HepG2 (cell line): ENCODE results near the gene SIX3. TPM values are rescaled to one million over a fixed set of nuclear protein-coding genes. Genes with fewer than 3 reads are reported as not detected.

ENCODE experiments used
- ATAC-seq: fragments of 200-7000 bp; cut with Tn5 transposase; 3 replicates; pipeline ENCODE4 v1.9.1; 2020; ENCODE audit warnings: mild to moderate bottlenecking, moderate library complexity
- BruUV-seq: library from RNA; stranded (reverse); fragments of 400-500 nt; replicated peaks from 2 replicates; lab custom pipeline; 2021; lab: Mats Ljungman, UMichigan
- CTCF ChIA-PET: fragments of 300-600 bp; formaldehyde crosslinking; extraction: SDS; loops from one replicate; lab custom pipeline; 2021; ENCODE audit warnings: low total read pairs, inconsistent platforms, low intra/inter-chr PET ratio; lab: Yijun Ruan, JAX
- POLR2A ChIA-PET: fragments of 350-600 bp; sonication (Branson Sonifier 250); formaldehyde crosslinking; loops from one replicate; lab custom pipeline; 2020; ENCODE audit warnings: antibody characterized with exemption, inconsistent platforms; lab: Yijun Ruan, JAX
- DNase-seq: peaks from one replicate; pipeline ENCODE4 v3.0.0-alpha.2; 2015; ENCODE audit warnings: low spot score
- FAIRE-seq: peaks from 3 replicates; lab custom pipeline; 2011; peaks lifted over from hg19 to GRCh38; lab: Jason Lieb, UNC
- H2AFZ ChIP-seq: one replicate; pipeline ENCODE4 v1.6.1; 2011; ENCODE audit warnings: low read length, inconsistent platforms
- H3K27ac ChIP-seq: fragments of 300-600 bp; 3 replicates; pipeline ENCODE4 v1.8.0; 2011; ENCODE audit warnings: mixed run types, mild to moderate bottlenecking, mixed read lengths, low read length, inconsistent platforms; ENCODE audit not compliant: insufficient read depth; ENCODE audit errors: extremely low read length
- H3K27me3 ChIP-seq, 2 experiments: fragments of 200-600 bp in 1 of 2; 2 replicates in 1 of 2; 3 replicates in 1 of 2; pipeline versions ENCODE4 v1.6.0 to v1.8.0; 2011; ENCODE audit warnings: low read length in 2 of 2, mild to moderate bottlenecking in 2 of 2, moderate library complexity in 2 of 2, inconsistent platforms in 1 of 2; ENCODE audit not compliant: insufficient read depth in 2 of 2, control insufficient read depth in 1 of 2
- H3K36me3 ChIP-seq, 2 experiments: fragments of 200-600 bp in 1 of 2; replicated peaks in 1 of 2; 2 replicates in 1 of 2; 3 replicates in 1 of 2; pipeline versions ENCODE4 v1.5.1 to v1.8.0; 2011; ENCODE audit warnings: low read length in 2 of 2, inconsistent platforms in 1 of 2; ENCODE audit not compliant: insufficient read depth in 2 of 2, control insufficient read depth in 1 of 2
- H3K4me1 ChIP-seq: 2 replicates; pipeline ENCODE4 v1.5.1; 2012; ENCODE audit warnings: low read length, inconsistent platforms; ENCODE audit not compliant: insufficient read depth
- H3K4me2 ChIP-seq: 2 replicates; pipeline ENCODE4 v1.6.0; 2011; ENCODE audit warnings: low read depth, low read length, inconsistent platforms
- H3K4me3 ChIP-seq, 3 experiments: fragments of 200-600 bp in 1 of 3; sonication (generic), shearing (Covaris generic) in 1 of 3; replicated peaks in 1 of 3; 2 replicates each; pipeline ENCODE4 v1.5.1; 2011 to 2016; ENCODE audit warnings: low read length in 3 of 3, inconsistent platforms in 2 of 3, low read depth in 2 of 3, mild to moderate bottlenecking in 2 of 3, control low read depth in 1 of 3, mixed read lengths in 1 of 3; ENCODE audit not compliant: insufficient read depth in 1 of 3
- H3K79me2 ChIP-seq: one replicate; pipeline ENCODE4 v1.6.1; 2011; ENCODE audit warnings: low read length, inconsistent platforms; ENCODE audit not compliant: insufficient read depth
- H3K9ac ChIP-seq: 2 replicates; pipeline ENCODE4 v1.6.0; 2011; ENCODE audit warnings: mild to moderate bottlenecking, low read depth, low read length, inconsistent platforms; ENCODE audit not compliant: insufficient read depth
- H3K9me3 ChIP-seq: 2 replicates; pipeline ENCODE4 v1.5.1; 2012; ENCODE audit warnings: mild to moderate bottlenecking, low read length
- H4K20me1 ChIP-seq: 2 replicates; pipeline ENCODE4 v1.6.0; 2011; ENCODE audit warnings: inconsistent platforms, mild to moderate bottlenecking, low read length, moderate library complexity; ENCODE audit not compliant: insufficient read depth
- ETV5 ChIP-seq: IDR thresholded peaks from 2 replicates; pipeline ENCODE4 v1.6.1; 2018; ENCODE audit warnings: missing biosample characterization, missing genetic modification reagents, inconsistent platforms, borderline replicate concordance
- FOXO1 ChIP-seq: sonication (generic); formaldehyde crosslinking; IDR thresholded peaks from 2 replicates; pipeline ENCODE4 v1.4.0; 2020; ENCODE audit warnings: missing genetic modification reagents
- HDAC1 ChIP-seq: sonication (generic); formaldehyde crosslinking; IDR thresholded peaks from 2 replicates; pipeline ENCODE4 v1.5.1; 2020; ENCODE audit warnings: mild to moderate bottlenecking, missing genetic modification reagents
- IKZF1 ChIP-seq: fragments of 450-650 bp; IDR thresholded peaks from 2 replicates; pipeline ENCODE4 v1.7.1; 2016
- KDM2A ChIP-seq: sonication (generic); formaldehyde crosslinking; IDR thresholded peaks from 2 replicates; pipeline ENCODE4 v1.4.0; 2020; ENCODE audit warnings: low read depth, missing genetic modification reagents, borderline replicate concordance
- LCORL ChIP-seq, 2 experiments: fragments of 450-650 bp in 1 of 2; sonication (generic) in 1 of 2; formaldehyde crosslinking in 1 of 2; IDR thresholded peaks; 2 replicates each; pipeline versions ENCODE4 v1.5.0 to v1.6.1; 2017 to 2020; ENCODE audit warnings: antibody characterized with exemption in 1 of 2, missing genetic modification reagents in 1 of 2
- NONO ChIP-seq, 2 experiments: fragments of 450-650 bp in 1 of 2; sonication (generic) in 1 of 2; formaldehyde crosslinking in 1 of 2; IDR thresholded peaks in 1 of 2; conservative IDR thresholded peaks in 1 of 2; 2 replicates each; pipeline versions ENCODE4 v1.6.1 to v1.8.0; 2017 to 2022; ENCODE audit warnings: mild to moderate bottlenecking in 1 of 2, missing genetic modification reagents in 1 of 2, moderate library complexity in 1 of 2
- SALL1 ChIP-seq: sonication (generic); formaldehyde crosslinking; IDR thresholded peaks from 2 replicates; pipeline ENCODE4 v1.8.0; 2022; ENCODE audit warnings: mild to moderate bottlenecking, missing genetic modification reagents
- ZBTB7B ChIP-seq: sonication (generic); formaldehyde crosslinking; IDR thresholded peaks from 2 replicates; pipeline ENCODE4 v1.4.0; 2020; ENCODE audit warnings: missing genetic modification reagents
- ZNF235 ChIP-seq: sonication (generic); formaldehyde crosslinking; IDR thresholded peaks from 2 replicates; pipeline ENCODE4 v1.8.1; 2023; ENCODE audit warnings: mild to moderate bottlenecking, missing genetic modification reagents, borderline replicate concordance
- ZNF674 ChIP-seq: sonication (generic); formaldehyde crosslinking; IDR thresholded peaks from 2 replicates; pipeline ENCODE4 v1.5.0; 2020; ENCODE audit warnings: low read depth, mild to moderate bottlenecking, missing genetic modification reagents
- WGBS: methylation state at CpG from one replicate; pipeline ENCODE4 v1.1.6; 2017; ENCODE audit warnings: low lambda C conversion rate; 5-methylcytosine and 5-hydroxymethylcytosine counted together
- in situ Hi-C: cut with HindIII; loops from 2 replicates; pipeline ENCODE4 v1.10.0; 2017; ENCODE audit warnings: low pct_unique_long_range_greater_than_20kb; ENCODE audit not compliant: extremely low pct_ligation_motif_present
- intact Hi-C: fragments of 100-400 bp; cut with micrococcal nuclease; formaldehyde crosslinking; loops from one replicate; pipeline ENCODE4 v1.10.0; 2022; ENCODE audit not compliant: unreplicated experiment
- polyA plus RNA-seq, 8 experiments: library from polyadenylated mRNA; depleted of rRNA in 3 of 8; stranded (reverse) in 7 of 8; unstranded in 1 of 8; fragments of >200 nt; fragmentation: Illumina TruSeq in 4 of 8; extraction: Trizol in 4 of 8; gene quantifications; 2 replicates each; pipeline versions ENCODE4 v1.2.1 to v1.2.3, GENCODE V29; 2011 to 2016; ENCODE audit warnings: low read depth in 4 of 8, missing spikeins in 1 of 8, mixed read lengths in 1 of 8; ENCODE audit not compliant: insufficient read depth in 1 of 8
- total RNA-seq, 5 experiments: library from RNA; depleted of rRNA; stranded (reverse); fragments of >200 nt; fragmentation: Illumina TruSeq; extraction: Trizol; gene quantifications; 2 replicates each; pipeline ENCODE4 v1.2.3, GENCODE V29; 2016; ENCODE audit warnings: low read depth in 1 of 5
- TF ChIP-seq, protein P1 (sequence below): sonication (generic); formaldehyde crosslinking; IDR thresholded peaks from 2 replicates; pipeline ENCODE4 v1.5.1; 2020; ENCODE audit warnings: missing genetic modification reagents, mild to moderate bottlenecking, borderline replicate concordance
- TF ChIP-seq, protein P2 (sequence below): sonication (generic); formaldehyde crosslinking; IDR thresholded peaks from 2 replicates; pipeline ENCODE4 v1.5.0; 2020; ENCODE audit warnings: missing genetic modification reagents, mild to moderate bottlenecking, borderline replicate concordance
- TF ChIP-seq, protein P3 (sequence below): sonication (generic); formaldehyde crosslinking; IDR thresholded peaks from 2 replicates; pipeline ENCODE4 v1.4.0; 2020; ENCODE audit warnings: missing genetic modification reagents
- TF ChIP-seq, protein P4 (sequence below): sonication (generic); formaldehyde crosslinking; IDR thresholded peaks from 2 replicates; pipeline ENCODE4 v1.5.0; 2020; ENCODE audit warnings: mild to moderate bottlenecking, missing genetic modification reagents
- TF ChIP-seq, protein P5 (sequence below): sonication (generic); formaldehyde crosslinking; IDR thresholded peaks from 2 replicates; pipeline ENCODE4 v1.9.0; 2021; ENCODE audit warnings: missing genetic modification reagents, borderline replicate concordance

The SIX3 gene
- total and polyA plus RNA-seq, 2 of the 13 experiments (the other 11 are each of a cell fraction or from before 2014, with no cell fraction given) = not detected

DNA sequence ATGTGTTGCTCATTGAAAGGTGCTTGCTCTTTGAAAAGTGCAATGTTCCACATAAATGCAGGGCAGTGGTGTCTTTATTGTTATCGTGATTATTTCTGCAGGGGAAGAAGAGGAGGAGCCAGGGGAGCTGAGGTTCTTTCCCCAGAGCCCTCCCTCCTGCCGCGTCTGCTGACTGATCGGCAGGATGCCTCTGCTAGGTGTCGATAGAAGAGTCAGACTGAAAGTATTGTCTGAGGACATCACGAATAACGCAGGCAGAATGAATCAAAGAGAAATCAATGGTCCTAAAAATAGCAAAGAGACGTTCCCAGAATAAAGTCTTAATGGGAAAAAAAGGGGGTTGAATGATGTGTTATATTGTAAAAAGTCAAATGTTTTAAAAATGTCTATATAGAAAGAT, 47.4 kb upstream of the SIX3 start:
- Histone ChIP-seq H3K4me3 (no peak overlapping the region), H3K4me1 (peaks cover 2% of the 10 kb centered on the region; the same call in 1 of the 2 replicates), H4K20me1 (no peaks in the 10 kb centered on the region), H3K9me3 (peaks cover 23% of the 10 kb centered on the region), H3K79me2 (no peaks in the 10 kb centered on the region), H2AFZ (no peak overlapping the region), H3K27me3 (peaks cover 0 to 9% of the 10 kb centered on the region in 2 experiments; a peak in 1 of 5 replicates), H3K36me3 (no peaks in the 10 kb centered on the region), H3K4me2 (no peak overlapping the region), H3K9ac (no peak overlapping the region), H3K27ac (no peak overlapping the region)
- BruUV-seq = no TSS peak
- POLR2A ChIA-PET = no interaction called here
- FAIRE-seq (no peak), ATAC-seq (no peak), DNase-seq (no peak)
- WGBS = 17% methylated on average over 8 of the region's 8 CpGs
- CTCF ChIA-PET = no interaction called here
- intact Hi-C loops (no loop called here), in situ Hi-C loops (no loop called here)
- TF ChIP-seq FOXO1 (CRISPR knock-in tag) (no peak), ETV5 (CRISPR knock-in tag) (no peak), LCORL (IDR thresholded peaks at IDR 0.05) (no peak), LCORL (CRISPR knock-in tag; IDR thresholded peaks at IDR 0.05) (no peak), NONO (IDR thresholded peaks at IDR 0.05) (no peak), NONO (CRISPR knock-in tag; conservative IDR thresholded peaks at IDR 0.05) (no peak), HDAC1 (CRISPR knock-in tag) (no peak), SALL1 (CRISPR knock-in tag) (no peak), IKZF1 (no peak), ZNF235 (no peak), KDM2A (CRISPR knock-in tag) (no peak), ZBTB7B (CRISPR knock-in tag) (no peak), ZNF674 (CRISPR knock-in tag) (no peak)
- TF ChIP-seq, protein P1, sequence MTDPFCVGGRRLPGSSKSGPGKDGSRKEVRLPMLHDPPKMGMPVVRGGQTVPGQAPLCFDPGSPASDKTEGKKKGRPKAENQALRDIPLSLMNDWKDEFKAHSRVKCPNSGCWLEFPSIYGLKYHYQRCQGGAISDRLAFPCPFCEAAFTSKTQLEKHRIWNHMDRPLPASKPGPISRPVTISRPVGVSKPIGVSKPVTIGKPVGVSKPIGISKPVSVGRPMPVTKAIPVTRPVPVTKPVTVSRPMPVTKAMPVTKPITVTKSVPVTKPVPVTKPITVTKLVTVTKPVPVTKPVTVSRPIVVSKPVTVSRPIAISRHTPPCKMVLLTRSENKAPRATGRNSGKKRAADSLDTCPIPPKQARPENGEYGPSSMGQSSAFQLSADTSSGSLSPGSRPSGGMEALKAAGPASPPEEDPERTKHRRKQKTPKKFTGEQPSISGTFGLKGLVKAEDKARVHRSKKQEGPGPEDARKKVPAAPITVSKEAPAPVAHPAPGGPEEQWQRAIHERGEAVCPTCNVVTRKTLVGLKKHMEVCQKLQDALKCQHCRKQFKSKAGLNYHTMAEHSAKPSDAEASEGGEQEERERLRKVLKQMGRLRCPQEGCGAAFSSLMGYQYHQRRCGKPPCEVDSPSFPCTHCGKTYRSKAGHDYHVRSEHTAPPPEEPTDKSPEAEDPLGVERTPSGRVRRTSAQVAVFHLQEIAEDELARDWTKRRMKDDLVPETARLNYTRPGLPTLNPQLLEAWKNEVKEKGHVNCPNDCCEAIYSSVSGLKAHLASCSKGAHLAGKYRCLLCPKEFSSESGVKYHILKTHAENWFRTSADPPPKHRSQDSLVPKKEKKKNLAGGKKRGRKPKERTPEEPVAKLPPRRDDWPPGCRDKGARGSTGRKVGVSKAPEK (CRISPR knock-in tag) = no peak
- TF ChIP-seq, protein P2, sequence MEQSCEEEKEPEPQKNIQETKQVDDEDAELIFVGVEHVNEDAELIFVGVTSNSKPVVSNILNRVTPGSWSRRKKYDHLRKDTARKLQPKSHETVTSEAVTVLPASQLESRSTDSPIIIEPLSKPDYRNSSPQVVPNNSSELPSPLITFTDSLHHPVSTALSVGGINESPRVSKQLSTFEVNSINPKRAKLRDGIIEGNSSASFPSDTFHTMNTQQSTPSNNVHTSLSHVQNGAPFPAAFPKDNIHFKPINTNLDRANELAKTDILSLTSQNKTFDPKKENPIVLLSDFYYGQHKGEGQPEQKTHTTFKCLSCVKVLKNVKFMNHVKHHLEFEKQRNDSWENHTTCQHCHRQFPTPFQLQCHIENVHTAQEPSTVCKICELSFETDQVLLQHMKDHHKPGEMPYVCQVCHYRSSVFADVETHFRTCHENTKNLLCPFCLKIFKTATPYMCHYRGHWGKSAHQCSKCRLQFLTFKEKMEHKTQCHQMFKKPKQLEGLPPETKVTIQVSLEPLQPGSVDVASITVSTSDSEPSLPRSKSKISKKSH (CRISPR knock-in tag) = no peak
- TF ChIP-seq, protein P3, sequence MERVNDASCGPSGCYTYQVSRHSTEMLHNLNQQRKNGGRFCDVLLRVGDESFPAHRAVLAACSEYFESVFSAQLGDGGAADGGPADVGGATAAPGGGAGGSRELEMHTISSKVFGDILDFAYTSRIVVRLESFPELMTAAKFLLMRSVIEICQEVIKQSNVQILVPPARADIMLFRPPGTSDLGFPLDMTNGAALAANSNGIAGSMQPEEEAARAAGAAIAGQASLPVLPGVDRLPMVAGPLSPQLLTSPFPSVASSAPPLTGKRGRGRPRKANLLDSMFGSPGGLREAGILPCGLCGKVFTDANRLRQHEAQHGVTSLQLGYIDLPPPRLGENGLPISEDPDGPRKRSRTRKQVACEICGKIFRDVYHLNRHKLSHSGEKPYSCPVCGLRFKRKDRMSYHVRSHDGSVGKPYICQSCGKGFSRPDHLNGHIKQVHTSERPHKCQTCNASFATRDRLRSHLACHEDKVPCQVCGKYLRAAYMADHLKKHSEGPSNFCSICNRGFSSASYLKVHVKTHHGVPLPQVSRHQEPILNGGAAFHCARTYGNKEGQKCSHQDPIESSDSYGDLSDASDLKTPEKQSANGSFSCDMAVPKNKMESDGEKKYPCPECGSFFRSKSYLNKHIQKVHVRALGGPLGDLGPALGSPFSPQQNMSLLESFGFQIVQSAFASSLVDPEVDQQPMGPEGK (CRISPR knock-in tag) = no peak
- TF ChIP-seq, protein P4, sequence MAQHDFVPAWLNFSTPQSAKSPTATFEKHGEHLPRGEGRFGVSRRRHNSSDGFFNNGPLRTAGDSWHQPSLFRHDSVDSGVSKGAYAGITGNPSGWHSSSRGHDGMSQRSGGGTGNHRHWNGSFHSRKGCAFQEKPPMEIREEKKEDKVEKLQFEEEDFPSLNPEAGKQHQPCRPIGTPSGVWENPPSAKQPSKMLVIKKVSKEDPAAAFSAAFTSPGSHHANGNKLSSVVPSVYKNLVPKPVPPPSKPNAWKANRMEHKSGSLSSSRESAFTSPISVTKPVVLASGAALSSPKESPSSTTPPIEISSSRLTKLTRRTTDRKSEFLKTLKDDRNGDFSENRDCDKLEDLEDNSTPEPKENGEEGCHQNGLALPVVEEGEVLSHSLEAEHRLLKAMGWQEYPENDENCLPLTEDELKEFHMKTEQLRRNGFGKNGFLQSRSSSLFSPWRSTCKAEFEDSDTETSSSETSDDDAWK (CRISPR knock-in tag) = no peak
- TF ChIP-seq, protein P5, sequence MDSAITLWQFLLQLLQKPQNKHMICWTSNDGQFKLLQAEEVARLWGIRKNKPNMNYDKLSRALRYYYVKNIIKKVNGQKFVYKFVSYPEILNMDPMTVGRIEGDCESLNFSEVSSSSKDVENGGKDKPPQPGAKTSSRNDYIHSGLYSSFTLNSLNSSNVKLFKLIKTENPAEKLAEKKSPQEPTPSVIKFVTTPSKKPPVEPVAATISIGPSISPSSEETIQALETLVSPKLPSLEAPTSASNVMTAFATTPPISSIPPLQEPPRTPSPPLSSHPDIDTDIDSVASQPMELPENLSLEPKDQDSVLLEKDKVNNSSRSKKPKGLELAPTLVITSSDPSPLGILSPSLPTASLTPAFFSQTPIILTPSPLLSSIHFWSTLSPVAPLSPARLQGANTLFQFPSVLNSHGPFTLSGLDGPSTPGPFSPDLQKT (CRISPR knock-in tag) = no peak
